HG02981 (cell line): ENCODE results near the gene IFNE.
A peak's percentile ranks its signal among the peaks of the same experiment; 100 is the strongest.

Experiments used
- ATAC-seq: cut with Tn5 transposase; IDR thresholded peaks from one replicate; pipeline ENCODE4 v1.9.1; 2021; ENCODE audit warnings: mild to moderate bottlenecking, moderate library complexity; ENCODE audit not compliant: unreplicated experiment

Gene IFNE, protein sequence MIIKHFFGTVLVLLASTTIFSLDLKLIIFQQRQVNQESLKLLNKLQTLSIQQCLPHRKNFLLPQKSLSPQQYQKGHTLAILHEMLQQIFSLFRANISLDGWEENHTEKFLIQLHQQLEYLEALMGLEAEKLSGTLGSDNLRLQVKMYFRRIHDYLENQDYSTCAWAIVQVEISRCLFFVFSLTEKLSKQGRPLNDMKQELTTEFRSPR

DNA sequence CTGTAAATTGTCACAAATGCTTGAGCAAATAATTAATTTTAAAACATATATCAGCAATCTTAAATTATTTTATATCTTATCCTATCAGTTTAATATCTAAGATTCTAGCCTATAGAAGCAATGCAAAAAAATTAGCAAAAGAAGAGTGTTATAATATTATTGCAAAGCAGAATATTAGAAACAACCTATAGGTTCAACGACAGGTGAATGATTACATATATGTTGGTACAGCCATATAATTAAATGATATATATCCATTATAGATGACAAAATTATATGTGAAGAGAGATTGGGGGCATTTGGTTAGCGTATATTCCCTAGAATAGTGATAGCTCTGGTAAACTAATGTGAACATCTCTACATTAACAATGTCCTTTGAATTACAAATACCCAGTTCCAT is at the start of gene IFNE:
IFNE (minus strand) TSS at position 101 of the 400 bp plus-strand sequence. CDS start 619 bp downstream, outside the sequence.
- ATAC-seq = no peak

DNA sequence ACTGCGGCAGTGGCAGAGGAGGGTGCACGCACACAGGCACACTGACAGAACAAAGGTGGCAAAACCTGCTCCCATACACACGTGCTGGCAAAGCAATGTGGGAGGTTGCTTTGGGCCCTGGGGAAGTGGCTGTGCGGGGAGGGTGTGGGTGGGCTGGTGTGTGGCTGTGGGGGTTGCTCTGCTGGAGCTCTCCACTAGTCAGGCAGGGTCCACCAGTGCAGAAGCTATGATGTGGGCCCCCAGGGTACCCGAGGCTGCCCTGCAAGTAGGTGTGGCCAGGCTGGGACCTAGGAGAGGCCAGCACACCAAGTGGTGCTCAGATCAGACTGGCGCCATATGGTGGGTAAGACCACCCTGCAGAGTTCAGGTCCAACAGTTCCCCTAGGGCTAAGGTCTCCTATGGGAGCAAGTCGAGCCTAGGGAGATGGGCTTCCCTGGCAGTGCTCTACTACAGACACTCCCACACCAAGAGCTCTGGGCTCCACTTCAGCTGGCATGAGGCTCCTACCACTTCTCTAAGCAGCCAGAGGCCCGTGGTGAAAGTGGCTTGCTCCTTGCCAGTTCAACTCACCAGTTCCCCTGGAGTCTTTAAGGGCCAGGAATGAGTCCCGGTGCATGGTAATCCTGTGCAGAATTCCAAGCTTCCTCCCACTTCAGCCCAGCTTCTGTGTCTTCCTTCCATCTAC is 46.2 kb upstream of the IFNE start:
- no peak for ATAC-seq

DNA sequence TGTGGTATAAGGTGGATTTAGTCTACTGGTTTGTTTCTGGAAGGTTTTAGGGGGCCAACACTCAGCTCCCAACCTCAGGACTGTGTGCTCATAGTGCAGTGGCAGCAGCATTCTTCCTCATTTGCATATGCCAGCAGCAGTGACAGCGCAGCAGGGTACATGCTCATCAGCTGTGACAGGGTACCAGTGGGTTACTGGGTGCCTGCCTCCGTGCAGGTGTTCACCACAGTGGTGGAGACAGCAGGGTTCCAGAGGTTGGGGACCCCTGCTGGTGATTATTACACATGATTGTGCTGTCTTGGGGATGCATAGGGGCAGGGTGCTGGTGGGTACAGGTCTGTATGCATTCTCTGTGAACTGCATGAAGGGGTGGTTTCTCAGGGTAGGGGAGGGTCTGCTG is 45.5 kb upstream of the IFNE start:
- peak; percentile 34 for ATAC-seq

- no peak for ATAC-seq
These were observed 43.1 kb upstream of the IFNE start for GRCh38 chr9:21525174-21525573.

DNA sequence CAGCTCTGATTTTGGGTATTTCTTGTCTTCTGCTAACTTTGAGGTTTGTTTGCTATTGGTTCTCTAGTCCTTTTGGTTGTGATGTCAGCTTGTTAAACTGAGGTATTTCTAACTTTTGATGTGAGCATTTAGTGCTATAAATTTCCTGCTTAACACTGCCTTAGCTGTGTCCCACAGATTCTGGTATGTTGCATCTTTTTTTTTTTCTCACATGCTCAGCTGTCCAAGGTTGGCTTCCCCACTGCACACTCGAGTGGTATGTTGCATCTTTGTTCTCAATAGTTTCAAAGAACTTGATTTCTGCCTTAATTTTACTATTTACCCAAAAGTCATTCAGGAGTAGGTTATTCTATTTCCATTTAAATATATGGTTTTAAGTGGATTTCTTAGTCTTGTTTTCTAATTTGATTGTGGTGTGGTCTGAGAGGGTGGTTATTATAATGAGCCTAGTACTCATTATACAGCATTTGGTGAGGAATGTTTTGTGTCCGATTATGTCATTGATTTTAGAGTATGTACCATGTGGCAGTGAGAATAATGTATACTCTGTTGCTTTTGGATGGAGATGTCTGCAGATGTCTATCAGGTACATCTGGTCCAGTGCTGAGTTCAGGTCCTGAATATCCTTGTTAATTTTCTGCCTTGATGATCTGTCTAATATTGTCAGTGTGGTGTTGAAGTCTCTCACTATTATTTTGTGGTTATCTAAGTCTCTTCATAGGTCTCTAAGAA is 42.2 kb upstream of the IFNE start:
- no peak for ATAC-seq

GRCh38 chr9:21523021-21524014 is 41.2 kb upstream of the IFNE start:
- ATAC-seq = no peak

GRCh38 chr9:21522348-21522747 is 40.2 kb upstream of the IFNE start:
- no peak for ATAC-seq

DNA sequence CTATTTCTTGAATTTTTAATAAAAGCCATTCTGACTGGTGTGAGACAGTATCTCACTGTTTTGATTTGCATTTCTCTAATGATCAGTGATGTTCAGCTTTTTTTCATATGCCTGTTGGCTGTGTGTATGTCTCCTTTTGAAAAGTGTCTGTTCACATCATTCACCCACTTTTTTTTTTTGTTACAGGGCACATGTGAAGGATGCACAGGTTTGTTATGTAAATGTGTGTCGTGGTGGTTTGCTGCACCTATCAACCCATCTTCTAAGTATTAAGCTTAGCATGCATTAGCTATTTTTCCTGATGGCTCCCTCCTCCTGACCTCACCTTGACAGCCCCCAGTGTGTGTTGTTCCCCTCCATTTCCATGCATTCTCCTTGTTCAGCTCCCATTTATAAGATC is 39.3 kb upstream of the IFNE start:
- ATAC-seq = no peak

DNA sequence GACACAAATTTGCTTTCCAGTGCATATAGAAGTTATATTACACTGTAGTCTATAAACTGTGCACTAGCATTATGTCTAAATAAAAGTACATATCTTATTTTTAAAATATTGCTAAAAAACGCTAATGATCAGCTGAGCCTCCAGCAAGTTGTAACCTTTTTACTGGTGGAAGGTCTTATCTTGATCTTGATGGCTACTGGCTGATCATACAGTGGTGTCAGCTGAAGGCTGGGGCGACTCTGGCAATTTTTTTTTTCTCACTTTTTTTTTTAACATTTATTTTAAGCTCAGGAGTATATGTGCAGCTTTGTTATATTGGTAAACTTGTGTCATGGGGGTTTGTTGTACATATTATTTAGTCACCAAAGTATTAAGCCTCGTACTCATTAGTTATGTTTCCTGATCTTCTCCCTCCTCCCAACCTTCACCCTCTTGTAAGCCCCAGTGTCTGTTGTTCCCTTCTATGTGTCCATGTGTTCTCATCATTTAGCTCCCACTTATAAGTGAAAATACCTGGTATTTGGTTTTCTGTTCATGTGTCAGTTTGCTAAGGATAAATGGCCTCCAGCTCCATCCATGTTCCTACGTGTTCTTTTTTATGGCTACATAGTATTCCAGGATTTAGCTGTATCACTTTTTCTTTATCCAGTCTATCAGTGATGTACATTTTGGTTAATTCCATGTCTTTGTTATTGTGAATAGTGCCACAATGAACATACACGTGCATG is 38.6 kb upstream of the IFNE start:
- ATAC-seq = no peak

- no peak for ATAC-seq
These were observed 37.8 kb upstream of the IFNE start for GRCh38 chr9:21519855-21520434.

DNA sequence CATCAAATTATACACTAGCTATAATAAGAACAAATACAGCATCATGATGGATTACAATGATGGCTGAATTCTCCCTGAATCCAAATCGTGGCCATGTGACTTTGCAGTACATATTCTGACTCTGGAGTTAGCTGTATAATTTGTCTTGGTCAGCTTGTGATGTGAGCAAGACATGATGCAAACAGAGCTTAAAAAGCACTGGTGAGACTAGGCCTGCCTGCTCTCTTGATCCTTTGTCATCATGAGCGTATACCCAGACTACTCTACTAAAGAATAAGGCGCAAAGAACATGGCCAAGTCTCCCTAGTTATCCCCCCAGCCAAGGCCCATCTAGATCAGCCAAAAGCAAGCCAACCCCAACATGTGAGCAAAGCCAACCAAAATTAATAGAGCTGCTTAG is 34.7 kb upstream of the IFNE start:
- no peak for ATAC-seq

DNA sequence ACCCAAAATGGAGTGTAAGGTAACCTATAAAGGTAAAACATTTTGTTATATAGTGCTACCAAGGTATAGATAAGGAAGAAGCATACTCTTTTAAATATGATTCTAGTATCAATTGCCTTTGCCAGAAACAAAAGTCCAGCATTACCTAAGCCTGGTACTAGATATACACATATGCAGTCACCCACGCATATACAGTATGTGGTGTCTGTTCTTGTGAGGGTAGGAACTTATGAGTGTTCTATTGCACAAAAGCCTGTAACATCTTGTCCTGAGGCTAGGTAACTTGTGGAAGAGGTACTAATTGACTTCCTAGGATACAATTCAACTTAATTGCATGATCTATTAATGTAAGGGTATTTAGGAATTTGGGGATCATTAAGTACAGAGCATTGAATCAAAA is 31.3 kb upstream of the IFNE start:
- no peak for ATAC-seq

GRCh38 chr9:21510806-21511205 is 28.7 kb upstream of the IFNE start:
- no peak for ATAC-seq

DNA sequence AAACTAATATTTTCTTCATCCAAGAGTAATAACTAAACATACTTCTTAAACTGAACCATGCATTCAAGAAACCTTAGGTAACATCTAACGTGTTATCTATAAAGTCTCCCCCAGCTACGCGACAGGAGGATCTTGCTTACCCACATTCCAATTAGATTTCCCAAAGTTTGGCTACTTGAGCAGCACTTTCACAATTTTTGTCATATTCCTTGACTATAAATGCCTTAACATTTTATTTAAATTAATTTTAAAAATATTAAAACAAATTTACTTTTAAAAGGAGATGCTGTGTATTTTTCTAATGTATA is 25.3 kb upstream of the IFNE start:
- no peak for ATAC-seq

DNA sequence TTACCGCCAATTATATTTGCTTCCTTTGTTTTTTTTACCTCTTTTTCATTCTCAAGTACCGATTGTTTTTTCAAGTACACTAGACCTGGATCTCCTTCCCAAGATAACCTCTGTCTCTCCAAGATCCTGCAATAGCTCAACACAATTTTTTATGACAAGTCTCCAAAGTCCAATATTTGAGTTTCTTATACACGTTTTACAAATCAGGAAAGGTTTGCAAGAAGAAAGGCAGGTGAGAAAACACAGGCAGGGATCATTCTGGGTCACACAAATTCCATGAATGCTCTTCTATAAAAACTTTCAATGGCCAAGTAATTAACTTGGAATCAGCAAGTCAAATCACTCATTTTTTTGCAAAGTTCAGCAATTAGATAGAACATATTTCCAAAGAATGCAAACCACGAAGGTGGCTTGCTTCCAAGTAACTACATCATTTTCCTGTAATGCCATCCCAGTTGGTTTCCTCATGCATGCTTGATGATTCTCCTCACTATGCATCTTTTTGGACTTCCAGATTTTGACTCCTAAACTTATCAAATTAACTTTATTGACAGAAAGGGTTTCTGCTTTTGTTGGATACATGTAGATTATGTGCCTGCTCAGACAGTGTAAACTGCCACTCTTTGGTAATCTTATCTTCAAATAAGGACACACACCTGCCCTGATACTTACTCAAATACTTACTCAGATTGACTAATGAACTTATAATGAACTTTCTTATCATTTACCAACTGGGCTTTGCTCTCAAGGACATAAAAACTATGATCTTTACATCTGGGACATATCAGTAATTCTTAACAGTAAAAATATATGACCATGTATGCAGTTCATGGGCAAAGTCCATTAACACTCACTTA is 24.7 kb upstream of the IFNE start:
- ATAC-seq = no peak

- ATAC-seq = no peak
These were observed 23.5 kb upstream of the IFNE start for GRCh38 chr9:21505425-21506179.

GRCh38 chr9:21504894-21505293 is 22.8 kb upstream of the IFNE start:
- ATAC-seq = no peak

- no peak for ATAC-seq
These were observed 22.0 kb upstream of the IFNE start for GRCh38 chr9:21504113-21504512.
